ENCODE results near the gene DCP1A. TPM values are rescaled to one million over a fixed set of nuclear protein-coding genes. Genes with fewer than 3 reads are reported as not detected.

The DCP1A gene
- total RNA-seq, 1 experiment from 2014 or later, result 32.9 TPM

DNA sequence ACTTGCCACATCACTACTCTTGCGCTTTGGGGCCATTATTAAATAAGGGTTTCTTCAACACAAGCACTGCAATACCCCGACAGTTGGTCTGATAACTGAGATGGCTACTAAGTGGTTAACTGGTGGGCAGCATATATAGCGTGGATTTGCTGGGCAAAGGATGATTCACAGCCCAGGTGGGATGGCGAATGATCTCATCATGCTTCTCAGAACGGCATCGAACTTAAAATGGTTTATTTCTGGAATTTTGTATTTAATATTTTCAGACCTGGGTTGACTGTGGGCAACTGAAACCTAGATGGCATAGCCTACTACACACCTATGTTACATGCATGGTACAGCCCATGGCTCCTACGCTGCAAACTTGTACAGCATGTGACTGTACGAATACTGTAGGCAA, 64.8 kb downstream of the DCP1A start:
- H3K36me3 Mint-ChIP-seq (ENCODE audit: insufficient read depth, unreplicated experiment), result peaks cover 18% of the 10 kb centered on the region
- intact Hi-C loops (cut with micrococcal nuclease; ENCODE audit: unreplicated experiment), result no loop called here
- H3K4me1 Mint-ChIP-seq (ENCODE audit: low read depth, unreplicated experiment), result no peaks in the 10 kb centered on the region
- ChIA-PET POLR2A (no interaction called here), CTCF (no interaction called here)
- H3K9me3 Mint-ChIP-seq (ENCODE audit: unreplicated experiment), result no peaks in the 10 kb centered on the region
- Histone ChIP-seq H3K36me3 (ENCODE audit: control insufficient read depth, insufficient read depth, low read length) (peaks cover 2% of the 10 kb centered on the region), H3K4me1 (no peaks in the 10 kb centered on the region), H3K27me3 (replicated peaks; ENCODE audit: control insufficient read depth, insufficient read depth, low read length) (no peaks in the 10 kb centered on the region), H3K4me3 (ENCODE audit: low read depth, low read length) (no peak overlapping the region), H3K9me3 (no peaks in the 10 kb centered on the region)
- no peak for TF ChIP-seq CTCF (IDR thresholded peaks at IDR 0.05; ENCODE audit: insufficient read depth in 1 of 2, low read depth in 1 of 2, low read length in 1 of 2, severe bottlenecking in 1 of 2, unreplicated experiment in 1 of 2)
- H3K4me3 Mint-ChIP-seq (ENCODE audit: unreplicated experiment), result no peak overlapping the region
- no peak for DNase-seq
- no peak overlapping the region for H3K27ac Mint-ChIP-seq (ENCODE audit: unreplicated experiment)
- H3K27me3 Mint-ChIP-seq (ENCODE audit: insufficient read depth, unreplicated experiment), result no peaks in the 10 kb centered on the region
- BruUV-seq (replicated peaks), result no TSS peak

DNA sequence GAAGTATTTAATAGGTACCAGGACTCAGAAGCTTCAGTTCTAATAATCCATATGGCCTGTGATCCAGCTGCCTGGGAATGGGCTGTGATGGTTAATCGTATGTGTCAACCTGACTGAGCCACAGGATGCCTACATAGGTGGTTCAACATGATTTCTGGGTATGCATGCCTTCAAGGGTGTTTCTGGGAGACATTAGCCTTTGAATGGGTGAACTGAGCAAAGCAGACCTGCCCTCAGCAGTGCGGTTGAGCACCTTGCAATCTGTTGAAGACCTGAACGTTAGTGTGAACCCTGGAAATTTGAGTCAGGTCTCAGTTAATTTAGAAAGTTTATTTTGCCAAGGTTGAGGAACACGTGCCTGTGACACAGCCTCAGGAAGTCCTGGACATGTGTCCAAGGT, 68.7 kb downstream of the DCP1A start:
- no TSS peak for BruUV-seq (replicated peaks)
- Histone ChIP-seq H3K4me3 (ENCODE audit: low read depth, low read length) (no peak overlapping the region), H3K27me3 (replicated peaks; ENCODE audit: control insufficient read depth, insufficient read depth, low read length) (no peaks in the 10 kb centered on the region), H3K9me3 (no peaks in the 10 kb centered on the region), H3K4me1 (no peaks in the 10 kb centered on the region), H3K36me3 (ENCODE audit: control insufficient read depth, insufficient read depth, low read length) (peaks cover 2% of the 10 kb centered on the region)
- Mint-ChIP-seq H3K36me3 (ENCODE audit: insufficient read depth, unreplicated experiment) (peaks cover 6% of the 10 kb centered on the region), H3K27ac (ENCODE audit: unreplicated experiment) (no peak overlapping the region), H3K4me1 (ENCODE audit: low read depth, unreplicated experiment) (peaks cover 7% of the 10 kb centered on the region), H3K27me3 (ENCODE audit: insufficient read depth, unreplicated experiment) (no peaks in the 10 kb centered on the region), H3K9me3 (ENCODE audit: unreplicated experiment) (no peaks in the 10 kb centered on the region), H3K4me3 (ENCODE audit: unreplicated experiment) (no peak overlapping the region)
- ChIA-PET CTCF (no interaction called here), POLR2A (no interaction called here)
- intact Hi-C loops (cut with micrococcal nuclease; ENCODE audit: unreplicated experiment), result loop anchor here (10.0 kb wide), 1 partner anchor 164 kb away; no protein-coding TSS in a partner anchor
- TF ChIP-seq CTCF (IDR thresholded peaks at IDR 0.05; ENCODE audit: insufficient read depth in 1 of 2, low read depth in 1 of 2, low read length in 1 of 2, severe bottlenecking in 1 of 2, unreplicated experiment in 1 of 2), result no peak
- DNase-seq, result no peak

- Histone ChIP-seq H3K4me1 (peaks cover 8% of the 10 kb centered on the region), H3K36me3 (ENCODE audit: control insufficient read depth, insufficient read depth, low read length) (no peaks in the 10 kb centered on the region), H3K9me3 (no peaks in the 10 kb centered on the region), H3K27me3 (replicated peaks; ENCODE audit: control insufficient read depth, insufficient read depth, low read length) (no peaks in the 10 kb centered on the region), H3K4me3 (ENCODE audit: low read depth, low read length) (no peak overlapping the region)
- no TSS peak for BruUV-seq (replicated peaks)
- TF ChIP-seq CTCF (IDR thresholded peaks at IDR 0.05; ENCODE audit: insufficient read depth in 1 of 2, low read depth in 1 of 2, low read length in 1 of 2, severe bottlenecking in 1 of 2, unreplicated experiment in 1 of 2), result no peak
- H3K4me3 Mint-ChIP-seq (ENCODE audit: unreplicated experiment), result no peak overlapping the region
- intact Hi-C loops (cut with micrococcal nuclease; ENCODE audit: unreplicated experiment), result loop anchor here (5.0 to 10.0 kb wide), 2 partner anchors 53 to 160 kb away; no protein-coding TSS in a partner anchor
- H3K27ac Mint-ChIP-seq (ENCODE audit: unreplicated experiment), result no peak overlapping the region
- no peaks in the 10 kb centered on the region for H3K27me3 Mint-ChIP-seq (ENCODE audit: insufficient read depth, unreplicated experiment)
- peaks cover 7% of the 10 kb centered on the region for H3K36me3 Mint-ChIP-seq (ENCODE audit: insufficient read depth, unreplicated experiment)
- POLR2A ChIA-PET, result no interaction called here
- DNase-seq, result no peak
- peaks cover 12% of the 10 kb centered on the region for H3K4me1 Mint-ChIP-seq (ENCODE audit: low read depth, unreplicated experiment)
- H3K9me3 Mint-ChIP-seq (ENCODE audit: unreplicated experiment), result no peaks in the 10 kb centered on the region
- CTCF ChIA-PET, result interaction anchor here (0.6 to 0.7 kb wide), 2 partner anchors 9 to 36 kb away, joined by 4 to 5 read pairs; no protein-coding TSS in a partner anchor
These were observed 72.3 kb downstream of the DCP1A start for GRCh38 chr3:53274938-53275605.
